GM18858 (cell line): Measurements from ENCODE around the gene PTRH1.

Experiments
- ATAC-seq: cut with Tn5 transposase; IDR thresholded peaks from one replicate; pipeline ENCODE4 v1.9.1; 2021; ENCODE audit not compliant: unreplicated experiment

PTRH1 gene

GRCh38 chr9:127720031-127720864 is 4.8 kb upstream of the PTRH1 start:
- ATAC-seq = no peak

GRCh38 chr9:127717766-127718165 is 2.3 kb upstream of the PTRH1 start:
- ATAC-seq = no peak

- ATAC-seq = no peak
Measured at GRCh38 chr9:127716412-127716811, 949 bp upstream of the PTRH1 start.

- ATAC-seq = no peak
Measured at GRCh38 chr9:127714951-127715469, 453 bp downstream of the PTRH1 start.

- no peak for ATAC-seq
Measured at GRCh38 chr9:127714020-127714750, 1.3 kb downstream of the PTRH1 start.

GRCh38 chr9:127712867-127713266 is 2.6 kb downstream of the PTRH1 start:
- ATAC-seq = no peak

- ATAC-seq = no peak
Measured at GRCh38 chr9:127712371-127712770, 3.1 kb downstream of the PTRH1 start.

- no peak for ATAC-seq
Measured at GRCh38 chr9:127711831-127712274, 3.6 kb downstream of the PTRH1 start.

GRCh38 chr9:127711226-127711701 is 4.2 kb downstream of the PTRH1 start:
- ATAC-seq = no peak

GRCh38 chr9:127710204-127710783 is 5.2 kb downstream of the PTRH1 start:
- no peak for ATAC-seq

GRCh38 chr9:127708952-127709587 is 6.4 kb downstream of the PTRH1 start:
- ATAC-seq = no peak

- ATAC-seq = no peak
Measured at GRCh38 chr9:127707766-127708165, 7.7 kb downstream of the PTRH1 start.

- ATAC-seq = no peak
Measured at GRCh38 chr9:127706836-127707241, 8.6 kb downstream of the PTRH1 start, which contains the start of gene CFAP157. CFAP157 (plus strand) TSS chr9:127706988; CDS start chr9:127707032, 44 bp downstream.

- no peak for ATAC-seq
Measured at GRCh38 chr9:127705577-127706379, 9.7 kb downstream of the PTRH1 start.

GRCh38 chr9:127703289-127703946 is 12.0 kb downstream of the PTRH1 start:
- no peak for ATAC-seq

GRCh38 chr9:127700594-127701255 is 14.7 kb downstream of the PTRH1 start:
- ATAC-seq = no peak

GRCh38 chr9:127700140-127700539 is 15.3 kb downstream of the PTRH1 start:
- no peak for ATAC-seq

GRCh38 chr9:127698985-127699670 is 16.3 kb downstream of the PTRH1 start:
- ATAC-seq = no peak
